ENCODE measurements around the gene NKX2-4.
"Not testable (repeated sequence)": the region's sequence is repeated elsewhere in the genome, so short reads cannot be mapped to it uniquely, and the experiment has no call there.

- TF ChIP-seq CTCF (IDR thresholded peaks at IDR 0.05; ENCODE audit: low read length); EZH2 (optimal IDR thresholded peaks at IDR 0.05; ENCODE audit: low read depth, low read length); EZH2phosphoT487 (IDR thresholded peaks at IDR 0.05; ENCODE audit: low read length): not testable (repeated sequence)
These were observed 31.1 kb downstream of the NKX2-4 start for GRCh38 chr20:21366273-21366672.
